ENCODE measurements around the gene FUT2. TPM values are rescaled to one million over a fixed set of nuclear protein-coding genes. Genes with fewer than 3 reads are reported as not detected.

Gene FUT2
- total RNA-seq, 3 donors from 2014 or later = 44.7 to 137 (median 116) TPM

DNA sequence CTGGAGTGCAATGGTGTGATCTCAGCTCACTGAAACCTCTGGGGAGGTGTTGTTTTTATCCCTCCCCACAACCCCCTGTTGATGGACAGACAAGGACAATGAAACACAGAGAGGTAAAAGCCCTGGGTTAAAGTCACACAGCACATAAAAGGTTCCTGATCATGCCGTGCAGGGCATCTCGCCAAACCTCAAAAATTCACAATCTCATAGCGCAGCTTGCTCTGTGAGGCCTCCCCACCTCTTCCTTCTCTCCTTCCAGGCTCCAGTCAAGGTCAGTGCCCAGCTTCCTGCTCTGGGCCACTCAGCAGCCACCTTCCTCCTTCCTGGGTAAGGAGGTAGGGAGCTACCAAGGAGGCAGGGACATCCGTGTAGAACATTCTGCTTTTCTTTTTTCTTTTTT, 2.3 kb downstream of the FUT2 start:
- no peak for TF ChIP-seq CTCF (IDR thresholded peaks at IDR 0.05)
- H3K36me3 ChIP-seq (ENCODE audit: low read depth) = no peaks in the 10 kb centered on the region
- no peak overlapping the region for H3K4me3 ChIP-seq
- peak in 2 of 3 donors; percentile 69 to 73 for DNase-seq
- H3K9me3 ChIP-seq = no peaks in the 10 kb centered on the region
- H3K4me1 ChIP-seq (ENCODE audit: low read depth) = peaks cover 4% of the 10 kb centered on the region
- intact Hi-C loops (cut with DNase I, micrococcal nuclease) = no loop called here
- ATAC-seq = peak; percentile 49

GRCh38 chr19:48702701-48703100, 6.9 kb downstream of the FUT2 start:
- DNase-seq = no peak
- ATAC-seq = no peak
- H3K4me1 ChIP-seq (ENCODE audit: low read depth) = no peaks in the 10 kb centered on the region
- no peaks in the 10 kb centered on the region for H3K36me3 ChIP-seq (ENCODE audit: low read depth)
- H3K9me3 ChIP-seq = no peaks in the 10 kb centered on the region
- no peak for TF ChIP-seq CTCF (IDR thresholded peaks at IDR 0.05)
- H3K4me3 ChIP-seq = no peak overlapping the region
- intact Hi-C loops (cut with DNase I, micrococcal nuclease) = no loop called here

- no peaks in the 10 kb centered on the region for H3K9me3 ChIP-seq
- ATAC-seq (no peak), DNase-seq (no peak)
- no peaks in the 10 kb centered on the region for H3K36me3 ChIP-seq (ENCODE audit: low read depth)
- no peak overlapping the region for H3K4me3 ChIP-seq
- intact Hi-C loops (cut with DNase I, micrococcal nuclease) = no loop called here
- no peak for TF ChIP-seq CTCF (IDR thresholded peaks at IDR 0.05)
- no peaks in the 10 kb centered on the region for H3K4me1 ChIP-seq (ENCODE audit: low read depth)
Observed at GRCh38 chr19:48703316-48703715, 7.5 kb downstream of the FUT2 start.

DNA sequence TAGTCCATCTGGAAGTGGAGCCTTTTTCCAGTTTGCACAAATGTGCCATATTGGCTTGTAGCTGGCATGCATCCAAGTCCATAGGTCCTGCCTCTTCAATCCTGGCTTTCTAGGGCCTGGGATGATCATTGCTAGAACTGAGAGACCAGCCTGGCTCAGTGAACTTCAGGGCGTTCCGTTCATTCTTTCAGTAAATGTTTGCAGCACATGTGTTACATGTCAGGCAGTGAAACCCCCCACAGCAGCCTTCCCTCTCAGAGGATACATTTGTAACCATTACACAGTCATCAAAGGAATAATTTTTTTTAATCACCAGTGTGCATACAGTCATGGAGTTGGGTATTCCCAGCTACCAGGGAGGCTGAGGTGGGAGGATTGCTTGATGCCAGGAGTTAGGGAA, 9.7 kb downstream of the FUT2 start:
- ATAC-seq (no peak), DNase-seq (no peak)
- Histone ChIP-seq H3K4me3 (no peak overlapping the region), H3K36me3 (ENCODE audit: low read depth) (no peaks in the 10 kb centered on the region), H3K9me3 (no peaks in the 10 kb centered on the region), H3K4me1 (ENCODE audit: low read depth) (no peaks in the 10 kb centered on the region)
- intact Hi-C loops (cut with DNase I, micrococcal nuclease) = no loop called here
- TF ChIP-seq CTCF (IDR thresholded peaks at IDR 0.05) = no peak

DNA sequence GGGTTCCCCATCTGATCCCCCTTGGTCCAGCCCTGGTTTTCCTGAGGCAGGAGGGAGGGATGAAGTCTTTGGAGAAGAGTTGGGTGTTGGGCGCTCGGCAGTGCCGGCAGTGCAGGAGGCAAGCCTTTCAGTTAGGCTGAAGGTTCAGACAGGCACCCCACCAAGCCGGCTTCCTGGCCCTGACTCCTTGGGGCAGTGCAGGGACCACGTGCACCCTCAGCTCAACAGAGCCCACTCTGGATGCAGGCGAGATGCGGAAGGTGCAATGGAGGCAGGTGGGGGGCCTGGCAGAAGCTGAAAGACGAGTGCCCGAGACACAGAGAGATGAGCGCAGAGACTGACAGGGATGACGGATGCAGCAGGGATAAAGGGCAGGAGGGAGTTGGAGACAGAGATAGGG, 12.7 kb downstream of the FUT2 start:
- ATAC-seq (no peak), DNase-seq (peak in 1 of 3 donors; percentile 23)
- no peaks in the 10 kb centered on the region for H3K9me3 ChIP-seq
- no peaks in the 10 kb centered on the region for H3K36me3 ChIP-seq (ENCODE audit: low read depth)
- TF ChIP-seq CTCF (IDR thresholded peaks at IDR 0.05) = no peak
- H3K4me3 ChIP-seq = no peak overlapping the region
- intact Hi-C loops (cut with DNase I, micrococcal nuclease) = no loop called here
- peaks cover 5% of the 10 kb centered on the region for H3K4me1 ChIP-seq (ENCODE audit: low read depth)

DNA sequence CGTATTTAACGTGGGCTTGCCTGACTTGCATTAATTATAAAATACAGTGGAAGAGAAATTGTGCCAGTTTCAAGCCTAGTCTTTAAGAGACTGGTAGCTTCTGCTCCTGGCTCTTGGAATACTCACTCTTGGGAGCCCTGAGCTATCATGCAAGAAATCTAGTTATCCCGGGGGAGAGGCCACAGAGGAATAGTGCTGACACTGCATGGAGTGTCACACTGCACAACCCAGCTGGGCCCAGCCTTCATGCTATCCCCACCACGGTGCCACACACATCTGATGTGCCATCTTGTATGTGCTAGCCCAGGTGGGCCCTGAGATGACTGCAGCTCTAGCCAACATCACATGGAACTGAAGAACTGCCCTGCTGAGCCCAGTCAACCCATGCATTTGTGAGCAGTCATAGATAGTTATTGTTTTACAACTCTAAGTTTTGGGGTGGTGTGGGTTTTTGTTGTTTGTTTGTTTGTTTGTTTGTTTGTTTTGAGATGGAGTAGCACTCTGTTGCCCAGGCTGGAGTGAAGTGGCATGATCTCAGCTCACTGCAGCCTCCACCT, 15.4 kb downstream of the FUT2 start:
- Histone ChIP-seq H3K36me3 (ENCODE audit: low read depth) (no peaks in the 10 kb centered on the region), H3K9me3 (no peaks in the 10 kb centered on the region), H3K4me1 (ENCODE audit: low read depth) (peaks cover 17% of the 10 kb centered on the region), H3K4me3 (no peak overlapping the region)
- no peak for TF ChIP-seq CTCF (IDR thresholded peaks at IDR 0.05)
- DNase-seq (no peak), ATAC-seq (no peak)
- intact Hi-C loops (cut with DNase I, micrococcal nuclease) = no loop called here

Measured in mucosa of descending colon (tissue), 3 donors.